Rectal smooth muscle tissue (tissue), 1 donor: Measurements from ENCODE around the gene RPUSD3.

Experiments used
- H3K27ac ChIP-seq: one replicate; pipeline ENCODE4 v1.7.0; 2013; ENCODE audit warnings: low read depth, low read length, inconsistent platforms
- H3K27me3 ChIP-seq: one replicate; pipeline ENCODE4 v1.7.0; 2013; ENCODE audit warnings: low read length; ENCODE audit not compliant: control insufficient read depth, insufficient read depth
- H3K36me3 ChIP-seq: one replicate; pipeline ENCODE4 v1.7.0; 2013; ENCODE audit warnings: low read length; ENCODE audit not compliant: control insufficient read depth, insufficient read depth
- H3K4me1 ChIP-seq: one replicate; pipeline ENCODE4 v1.7.0; 2013; ENCODE audit warnings: low read length; ENCODE audit not compliant: control insufficient read depth, insufficient read depth
- H3K4me3 ChIP-seq: one replicate; pipeline ENCODE4 v1.7.0; 2013; ENCODE audit warnings: low read length
- H3K9ac ChIP-seq: one replicate; pipeline ENCODE4 v1.7.0; 2013; ENCODE audit warnings: low read length

Gene RPUSD3

GRCh38 chr3:9843715-9844438, at the start of gene RPUSD3:
Gene RPUSD3, minus strand, starts transcription at chr3:9844008. Its CDS starts 18 bp downstream, at chr3:9843990.
- Histone ChIP-seq H3K4me1 (peaks cover 7% of the 10 kb centered on the region), H3K4me3 (peak within 1 kb of the TSS; percentile 95), H3K27ac (peak within 1 kb of the TSS; percentile 80), H3K36me3 (peaks cover 9% of the 10 kb centered on the region), H3K9ac (peak within 1 kb of the TSS; percentile 50), H3K27me3 (no peaks in the 10 kb centered on the region)

- H3K4me1 ChIP-seq: no peaks in the 10 kb centered on the region
- peak overlapping the region; percentile 97 for H3K4me3 ChIP-seq
- peak overlapping the region; percentile 99 for H3K27ac ChIP-seq
- H3K27me3 ChIP-seq: no peaks in the 10 kb centered on the region
- peaks cover 14% of the 10 kb centered on the region for H3K36me3 ChIP-seq
- H3K9ac ChIP-seq: peak overlapping the region; percentile 100
Measured at GRCh38 chr3:9891072-9891622, 47.3 kb upstream of the RPUSD3 start.

GRCh38 chr3:9890249-9891071, 46.7 kb upstream of the RPUSD3 start, which contains the start of gene JAGN1:
Gene JAGN1, plus strand, starts transcription at chr3:9890610. Its CDS starts 113 bp downstream, at chr3:9890723.
- H3K4me1 ChIP-seq: no peaks in the 10 kb centered on the region
- H3K36me3 ChIP-seq: peaks cover 14% of the 10 kb centered on the region
- H3K27me3 ChIP-seq: no peaks in the 10 kb centered on the region
- H3K4me3 ChIP-seq: peak within 1 kb of the TSS; percentile 97
- peak within 1 kb of the TSS; percentile 99 for H3K27ac ChIP-seq
- peak within 1 kb of the TSS; percentile 100 for H3K9ac ChIP-seq

- no peak overlapping the region for H3K4me3 ChIP-seq
- H3K27me3 ChIP-seq: no peaks in the 10 kb centered on the region
- peaks cover 14% of the 10 kb centered on the region for H3K36me3 ChIP-seq
- no peak overlapping the region for H3K27ac ChIP-seq
- no peak overlapping the region for H3K9ac ChIP-seq
- no peaks in the 10 kb centered on the region for H3K4me1 ChIP-seq
Measured at GRCh38 chr3:9889405-9889804, 45.6 kb upstream of the RPUSD3 start.

GRCh38 chr3:9888540-9888939, 44.7 kb upstream of the RPUSD3 start:
- H3K9ac ChIP-seq: no peak overlapping the region
- H3K4me1 ChIP-seq: no peaks in the 10 kb centered on the region
- no peak overlapping the region for H3K4me3 ChIP-seq
- H3K27ac ChIP-seq: no peak overlapping the region
- peaks cover 11% of the 10 kb centered on the region for H3K36me3 ChIP-seq
- no peaks in the 10 kb centered on the region for H3K27me3 ChIP-seq

GRCh38 chr3:9887480-9887879, 43.7 kb upstream of the RPUSD3 start:
- Histone ChIP-seq H3K27me3 (no peaks in the 10 kb centered on the region), H3K4me3 (no peak overlapping the region), H3K9ac (no peak overlapping the region), H3K36me3 (peaks cover 2% of the 10 kb centered on the region), H3K4me1 (no peaks in the 10 kb centered on the region), H3K27ac (no peak overlapping the region)

- no peak overlapping the region for H3K4me3 ChIP-seq
- H3K9ac ChIP-seq: no peak overlapping the region
- no peaks in the 10 kb centered on the region for H3K27me3 ChIP-seq
- no peak overlapping the region for H3K27ac ChIP-seq
- no peaks in the 10 kb centered on the region for H3K4me1 ChIP-seq
- H3K36me3 ChIP-seq: no peaks in the 10 kb centered on the region
Measured at GRCh38 chr3:9886328-9886727, 42.5 kb upstream of the RPUSD3 start.

GRCh38 chr3:9884555-9885165, 40.9 kb upstream of the RPUSD3 start:
- H3K4me3 ChIP-seq: no peak overlapping the region
- H3K36me3 ChIP-seq: no peaks in the 10 kb centered on the region
- H3K27me3 ChIP-seq: no peaks in the 10 kb centered on the region
- H3K9ac ChIP-seq: no peak overlapping the region
- no peak overlapping the region for H3K27ac ChIP-seq
- H3K4me1 ChIP-seq: no peaks in the 10 kb centered on the region

- Histone ChIP-seq H3K36me3 (no peaks in the 10 kb centered on the region), H3K27me3 (no peaks in the 10 kb centered on the region), H3K9ac (no peak overlapping the region), H3K4me3 (no peak overlapping the region), H3K27ac (no peak overlapping the region), H3K4me1 (no peaks in the 10 kb centered on the region)
Measured at GRCh38 chr3:9883706-9884554, 40.1 kb upstream of the RPUSD3 start.

- Histone ChIP-seq H3K4me1 (no peaks in the 10 kb centered on the region), H3K27ac (no peak overlapping the region), H3K27me3 (no peaks in the 10 kb centered on the region), H3K36me3 (no peaks in the 10 kb centered on the region), H3K4me3 (no peak overlapping the region), H3K9ac (no peak overlapping the region)
Measured at GRCh38 chr3:9881441-9881840, 37.6 kb upstream of the RPUSD3 start.

GRCh38 chr3:9879830-9880549, 36.2 kb upstream of the RPUSD3 start, which contains the start of gene CIDEC:
Gene CIDEC, minus strand, starts transcription at chr3:9880253. Its CDS starts 1,767 bp downstream, at chr3:9878486.
- H3K36me3 ChIP-seq: no peaks in the 10 kb centered on the region
- no peak within 1 kb of the TSS for H3K4me3 ChIP-seq
- no peak within 1 kb of the TSS for H3K9ac ChIP-seq
- no peak within 1 kb of the TSS for H3K27ac ChIP-seq
- no peaks in the 10 kb centered on the region for H3K4me1 ChIP-seq
- no peaks in the 10 kb centered on the region for H3K27me3 ChIP-seq
